Lower leg skin (tissue), 4 donors: ENCODE results near the gene MAGED1. TPM values are rescaled to one million over a fixed set of nuclear protein-coding genes. Genes with fewer than 3 reads are reported as not detected.

Experiments used
- DNase-seq, 2 donors: peaks; one replicate each; pipeline ENCODE4 v3.0.0-alpha.2; 2019; ENCODE audit warnings: low spot score in 2 of 2
- H3K4me3 ChIP-seq: fragments of 200-600 bp; sonication (generic); 2 replicates; pipeline ENCODE4 v1.5.1; 2017; ENCODE audit warnings: mild to moderate bottlenecking, low read depth; ENCODE audit not compliant: poor library complexity, severe bottlenecking
- CTCF ChIP-seq, 3 donors: fragments of 450-650 bp; IDR thresholded peaks; one replicate each; pipeline ENCODE4 v1.5.1; 2016; ENCODE audit warnings: antibody characterized with exemption in 3 of 3, mild to moderate bottlenecking in 3 of 3, moderate library complexity in 2 of 3
- POLR2A ChIP-seq, 2 donors: fragments of 450-650 bp; IDR thresholded peaks; one replicate each; pipeline ENCODE4 v1.6.1; 2016 to 2017; ENCODE audit warnings: antibody characterized with exemption in 2 of 2, mild to moderate bottlenecking in 1 of 2, moderate library complexity in 1 of 2
- WGBS, 2 donors: methylation state at CpG; one replicate each; pipeline ENCODE4 v1.1.5; 2018; 5-methylcytosine and 5-hydroxymethylcytosine counted together
- intact Hi-C: fragments of 100-400 bp; cut with DNase I; formaldehyde crosslinking; loops from one replicate; pipeline ENCODE4 v1.15.0; 2023; ENCODE audit warnings: low total_unique reads
- total RNA-seq, 4 donors: library from RNA; depleted of rRNA; stranded (reverse); fragments of >200 nt; gene quantifications; one replicate each; pipeline ENCODE4 v1.1.0, GENCODE V29; 2016

Gene MAGED1
- 10 to 100 TPM; 26.0 to 42.3 (median 31.1) TPM for total RNA-seq

DNA sequence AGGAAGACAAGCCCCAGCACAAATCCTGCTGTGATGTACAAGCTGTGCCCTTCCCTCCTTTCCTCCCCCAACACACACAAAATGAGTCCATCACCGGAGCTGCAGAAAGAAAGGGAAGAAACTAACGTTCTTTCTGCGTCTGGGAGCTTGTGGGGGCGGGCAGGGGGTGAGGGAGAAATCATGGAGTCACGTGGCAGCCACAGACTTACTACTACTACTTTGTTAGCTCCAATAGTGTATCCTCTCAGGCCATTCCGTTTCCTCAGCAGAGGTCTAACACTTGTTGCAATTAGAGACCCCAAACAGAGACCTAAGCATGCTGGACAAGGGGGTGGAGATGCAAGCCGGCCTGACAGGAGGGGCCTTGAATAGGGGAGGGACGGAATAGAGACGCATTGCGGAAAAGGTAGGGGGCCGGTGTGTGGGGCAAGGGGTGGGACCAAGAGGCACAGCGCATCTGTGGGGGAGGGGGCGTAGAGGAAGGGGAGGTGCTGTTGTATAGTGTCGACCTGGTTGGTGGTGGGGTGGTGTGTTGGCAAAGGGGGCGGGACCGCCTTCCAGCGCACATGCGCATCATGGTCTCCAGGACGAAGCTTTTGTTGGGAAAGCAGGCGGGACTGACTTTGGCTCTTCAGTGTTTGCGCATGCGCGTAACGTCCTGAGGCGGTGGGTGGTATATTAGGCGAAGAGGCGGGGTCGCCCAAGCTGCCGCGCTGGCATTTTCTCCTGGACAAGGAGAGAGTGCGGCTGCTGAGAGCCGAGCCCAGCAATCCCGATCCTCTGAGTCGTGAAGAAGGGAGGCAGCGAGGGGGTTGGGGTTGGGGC lies at the start of gene MAGED1:
MAGED1 (plus strand) TSS at position 703 of the 825 bp plus-strand sequence. CDS start 682 bp downstream, outside the sequence.
- peak; percentile 82 to 95 for DNase-seq
- intact Hi-C loops = no loop called here
- WGBS, 2 donors = 1 to 32% methylated on average over 32 to 35 of the region's 35 CpGs
- TF ChIP-seq POLR2A (IDR thresholded peaks at IDR 0.05) (no peak), CTCF (IDR thresholded peaks at IDR 0.05) (no peak)
- H3K4me3 ChIP-seq = peak within 1 kb of the TSS; percentile 25

GRCh38 chrX:51847463-51847862 lies 46.0 kb upstream of the MAGED1 start:
- TF ChIP-seq POLR2A (IDR thresholded peaks at IDR 0.05) (no peak), CTCF (IDR thresholded peaks at IDR 0.05) (no peak)
- no peak overlapping the region for H3K4me3 ChIP-seq
- WGBS, 2 donors = 63 to 80% methylated on average over 3 of the region's 3 CpGs
- intact Hi-C loops = no loop called here
- no peak for DNase-seq

DNA sequence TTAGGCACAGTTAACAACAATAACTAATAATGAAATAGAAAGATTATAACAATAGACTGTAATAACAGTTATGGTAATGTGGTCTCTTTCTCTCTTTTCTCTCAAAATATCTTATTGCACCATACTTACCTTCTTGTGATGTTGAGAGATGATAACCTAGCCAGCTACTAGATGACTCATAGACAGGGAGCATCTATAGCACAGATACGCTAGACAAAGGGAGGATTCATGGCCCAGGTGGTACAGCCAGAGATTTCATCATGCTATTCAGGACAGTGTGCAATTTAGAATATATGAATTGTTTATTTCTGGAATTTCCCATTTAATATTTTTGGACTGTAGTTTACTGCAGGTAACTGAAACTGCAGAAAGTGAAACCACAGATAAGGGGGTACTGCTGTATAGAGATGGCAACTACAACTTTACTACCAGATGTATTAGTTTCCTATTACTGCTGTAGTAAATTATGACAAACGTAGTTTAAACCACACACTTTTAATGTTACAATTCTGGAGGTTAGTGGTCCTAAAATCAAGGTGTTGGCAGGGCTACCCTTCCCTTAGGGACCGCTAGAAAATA lies 41.8 kb upstream of the MAGED1 start:
- 70 to 75% methylated on average over 3 of the region's 3 CpGs for WGBS, 2 donors
- no peak for TF ChIP-seq POLR2A (IDR thresholded peaks at IDR 0.05)
- TF ChIP-seq CTCF (IDR thresholded peaks at IDR 0.05) = no peak
- intact Hi-C loops = no loop called here
- H3K4me3 ChIP-seq = no peak overlapping the region
- DNase-seq = no peak

DNA sequence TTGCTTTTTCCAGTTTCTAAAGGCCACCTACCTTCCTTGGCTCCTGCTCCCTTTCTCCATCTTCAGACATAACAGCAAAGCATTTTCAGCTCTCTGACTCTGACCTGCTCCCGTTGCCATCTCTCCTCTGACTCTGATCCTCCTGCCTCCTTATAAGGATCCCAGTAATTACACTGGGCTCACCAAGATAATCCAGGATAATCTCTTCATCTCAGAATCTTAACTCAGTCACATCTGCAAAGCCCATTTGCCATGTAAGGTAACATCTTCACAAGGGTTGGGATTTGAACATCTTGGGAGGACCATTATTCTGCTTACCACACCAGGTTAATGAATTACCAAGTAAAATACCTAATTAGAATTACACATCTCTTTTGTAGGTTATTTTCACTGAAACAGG lies 41.3 kb upstream of the MAGED1 start:
- TF ChIP-seq POLR2A (IDR thresholded peaks at IDR 0.05) (no peak), CTCF (IDR thresholded peaks at IDR 0.05) (no peak)
- H3K4me3 ChIP-seq = no peak overlapping the region
- DNase-seq = no peak
- WGBS, 2 donors = 67 to 74% methylated on average over 1 of the region's 1 CpG
- intact Hi-C loops = no loop called here

DNA sequence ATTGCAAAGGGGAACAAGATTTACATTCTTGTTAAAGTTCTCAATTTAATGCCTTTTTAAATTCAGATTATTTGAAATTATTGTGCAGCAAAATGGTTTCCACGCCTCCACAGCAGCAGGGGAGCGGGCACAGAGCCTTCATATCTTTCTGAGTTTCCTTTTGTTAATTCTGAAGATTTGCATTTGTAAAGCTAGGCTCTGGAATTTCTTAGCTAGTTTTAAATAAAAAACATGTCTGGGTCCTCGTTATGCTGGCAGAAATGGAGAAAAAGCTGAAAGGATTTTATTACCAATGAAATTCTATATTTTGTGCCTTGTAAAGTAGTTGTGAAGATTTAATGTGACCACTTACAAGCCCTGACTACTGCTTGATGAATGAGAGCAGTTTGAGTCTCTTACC lies 40.8 kb upstream of the MAGED1 start:
- 63 to 93% methylated on average over 3 of the region's 3 CpGs for WGBS, 2 donors
- TF ChIP-seq CTCF (IDR thresholded peaks at IDR 0.05) (no peak), POLR2A (IDR thresholded peaks at IDR 0.05) (no peak)
- intact Hi-C loops = no loop called here
- H3K4me3 ChIP-seq = no peak overlapping the region
- DNase-seq = no peak
